Measurements from ENCODE around the gene AMZ1.
A peak's percentile ranks its signal among the peaks of the same experiment; 100 is the strongest.

Gene AMZ1

GRCh38 chr7:2702594-2702957 lies 14.6 kb downstream of the AMZ1 start:
- Mint-ChIP-seq H3K27ac (no peak overlapping the region), H3K36me3 (no peaks in the 10 kb centered on the region), H3K4me1 (ENCODE audit: low read depth) (peaks cover 25% of the 10 kb centered on the region), H3K9me3 (ENCODE audit: low read depth) (no peaks in the 10 kb centered on the region), H3K4me3 (no peak overlapping the region), H3K27me3 (no peaks in the 10 kb centered on the region)

- Mint-ChIP-seq H3K36me3 (no peaks in the 10 kb centered on the region), H3K9me3 (ENCODE audit: low read depth) (no peaks in the 10 kb centered on the region), H3K4me3 (no peak overlapping the region), H3K27ac (no peak overlapping the region), H3K27me3 (no peaks in the 10 kb centered on the region), H3K4me1 (ENCODE audit: low read depth) (peaks cover 15% of the 10 kb centered on the region)
Measured at GRCh38 chr7:2705371-2706096, 17.5 kb downstream of the AMZ1 start.

GRCh38 chr7:2706685-2707126 lies 18.7 kb downstream of the AMZ1 start:
- Mint-ChIP-seq H3K36me3 (no peaks in the 10 kb centered on the region), H3K27ac (no peak overlapping the region), H3K4me3 (no peak overlapping the region), H3K4me1 (ENCODE audit: low read depth) (peaks cover 22% of the 10 kb centered on the region), H3K27me3 (no peaks in the 10 kb centered on the region), H3K9me3 (ENCODE audit: low read depth) (no peaks in the 10 kb centered on the region)

- no peak overlapping the region for H3K27ac Mint-ChIP-seq
- H3K9me3 Mint-ChIP-seq (ENCODE audit: low read depth): no peaks in the 10 kb centered on the region
- H3K36me3 Mint-ChIP-seq: no peaks in the 10 kb centered on the region
- H3K27me3 Mint-ChIP-seq: no peaks in the 10 kb centered on the region
- H3K4me3 Mint-ChIP-seq: no peak overlapping the region
- peaks cover 22% of the 10 kb centered on the region for H3K4me1 Mint-ChIP-seq (ENCODE audit: low read depth)
Measured at GRCh38 chr7:2707481-2707880, 19.5 kb downstream of the AMZ1 start.

GRCh38 chr7:2708041-2708440 lies 20.0 kb downstream of the AMZ1 start:
- H3K27me3 Mint-ChIP-seq: no peaks in the 10 kb centered on the region
- H3K4me1 Mint-ChIP-seq (ENCODE audit: low read depth): peaks cover 22% of the 10 kb centered on the region
- no peak overlapping the region for H3K27ac Mint-ChIP-seq
- H3K36me3 Mint-ChIP-seq: no peaks in the 10 kb centered on the region
- H3K4me3 Mint-ChIP-seq: no peak overlapping the region
- no peaks in the 10 kb centered on the region for H3K9me3 Mint-ChIP-seq (ENCODE audit: low read depth)

DNA sequence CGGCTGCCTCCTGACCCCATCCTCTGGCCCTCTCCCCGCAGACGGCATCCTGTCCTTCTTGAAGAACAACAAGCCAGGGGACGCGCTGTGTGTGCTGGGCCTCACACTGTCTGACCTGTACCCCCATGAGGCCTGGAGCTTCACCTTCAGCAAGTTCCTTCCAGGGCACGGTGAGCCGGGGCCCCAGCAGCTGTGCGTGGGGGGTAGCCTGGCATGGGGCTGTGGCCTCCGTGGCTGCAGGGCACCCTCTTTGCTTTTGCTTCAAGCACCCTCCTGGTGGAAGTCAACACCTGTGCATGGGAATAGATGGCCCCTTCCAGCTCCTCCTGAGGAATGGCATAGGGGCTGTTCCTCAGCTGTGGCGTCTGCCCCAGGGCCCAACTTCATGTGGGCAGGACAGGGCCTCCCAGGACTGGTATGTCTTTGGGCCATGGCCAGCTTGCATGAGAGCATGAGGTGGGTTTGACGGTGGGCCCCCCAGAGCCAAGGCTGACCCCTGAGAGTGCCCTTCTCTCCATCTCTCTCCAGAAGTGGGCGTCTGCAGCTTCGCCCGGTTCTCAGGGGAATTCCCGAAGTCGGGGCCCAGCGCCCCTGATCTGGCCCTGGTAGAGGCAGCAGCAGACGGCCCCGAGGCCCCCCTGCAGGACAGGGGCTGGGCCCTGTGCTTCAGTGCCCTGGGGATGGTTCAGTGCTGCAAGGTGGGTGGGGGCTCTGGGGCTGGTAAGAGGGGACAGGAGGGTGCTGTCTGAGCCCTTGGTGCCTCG lies 20.7 kb downstream of the AMZ1 start:
- peaks cover 26% of the 10 kb centered on the region for H3K4me1 Mint-ChIP-seq (ENCODE audit: low read depth)
- no peaks in the 10 kb centered on the region for H3K36me3 Mint-ChIP-seq
- no peak overlapping the region for H3K4me3 Mint-ChIP-seq
- no peak overlapping the region for H3K27ac Mint-ChIP-seq
- no peaks in the 10 kb centered on the region for H3K27me3 Mint-ChIP-seq
- no peaks in the 10 kb centered on the region for H3K9me3 Mint-ChIP-seq (ENCODE audit: low read depth)

DNA sequence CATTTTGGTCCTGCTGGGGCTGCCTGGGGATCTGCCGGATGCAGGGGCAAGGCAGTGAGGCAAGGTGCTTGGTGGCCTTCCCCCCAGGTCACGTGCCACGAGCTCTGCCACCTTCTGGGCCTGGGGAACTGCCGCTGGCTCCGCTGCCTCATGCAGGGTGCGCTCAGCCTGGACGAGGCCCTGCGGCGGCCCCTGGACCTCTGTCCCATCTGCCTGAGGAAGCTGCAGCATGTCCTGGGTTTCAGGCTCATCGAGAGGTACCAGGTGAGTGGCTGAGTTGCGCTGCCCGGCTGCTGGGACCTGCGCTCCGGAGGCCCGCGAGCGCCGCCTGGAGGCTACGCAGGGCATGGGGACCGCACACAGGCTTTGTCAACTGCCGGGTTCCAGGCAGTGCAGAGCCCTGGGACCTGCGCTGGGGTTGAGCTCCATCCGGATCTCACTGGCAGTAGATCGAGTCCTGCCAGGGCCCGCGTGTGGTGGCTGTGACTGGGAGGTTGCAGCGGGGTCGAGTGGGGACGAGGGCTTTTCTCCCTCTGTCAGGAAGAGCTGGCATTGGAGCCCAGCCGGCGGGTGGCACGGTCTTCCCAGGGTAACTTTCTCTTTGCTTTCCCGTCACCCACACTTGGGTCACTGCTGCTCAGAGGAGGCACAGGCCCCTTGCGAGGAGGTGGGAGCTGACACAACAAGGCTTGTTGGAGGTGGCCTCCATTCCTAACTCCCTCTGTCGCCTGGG lies 21.7 kb downstream of the AMZ1 start:
- H3K9me3 Mint-ChIP-seq (ENCODE audit: low read depth): no peaks in the 10 kb centered on the region
- H3K36me3 Mint-ChIP-seq: no peaks in the 10 kb centered on the region
- H3K27me3 Mint-ChIP-seq: no peaks in the 10 kb centered on the region
- H3K27ac Mint-ChIP-seq: no peak overlapping the region
- peaks cover 34% of the 10 kb centered on the region for H3K4me1 Mint-ChIP-seq (ENCODE audit: low read depth)
- H3K4me3 Mint-ChIP-seq: peak overlapping the region; percentile 46

GRCh38 chr7:2710286-2710655 lies 22.3 kb downstream of the AMZ1 start:
- peak overlapping the region; percentile 46 for H3K4me3 Mint-ChIP-seq
- H3K36me3 Mint-ChIP-seq: no peaks in the 10 kb centered on the region
- H3K4me1 Mint-ChIP-seq (ENCODE audit: low read depth): peaks cover 40% of the 10 kb centered on the region
- no peaks in the 10 kb centered on the region for H3K9me3 Mint-ChIP-seq (ENCODE audit: low read depth)
- no peak overlapping the region for H3K27ac Mint-ChIP-seq
- no peaks in the 10 kb centered on the region for H3K27me3 Mint-ChIP-seq

DNA sequence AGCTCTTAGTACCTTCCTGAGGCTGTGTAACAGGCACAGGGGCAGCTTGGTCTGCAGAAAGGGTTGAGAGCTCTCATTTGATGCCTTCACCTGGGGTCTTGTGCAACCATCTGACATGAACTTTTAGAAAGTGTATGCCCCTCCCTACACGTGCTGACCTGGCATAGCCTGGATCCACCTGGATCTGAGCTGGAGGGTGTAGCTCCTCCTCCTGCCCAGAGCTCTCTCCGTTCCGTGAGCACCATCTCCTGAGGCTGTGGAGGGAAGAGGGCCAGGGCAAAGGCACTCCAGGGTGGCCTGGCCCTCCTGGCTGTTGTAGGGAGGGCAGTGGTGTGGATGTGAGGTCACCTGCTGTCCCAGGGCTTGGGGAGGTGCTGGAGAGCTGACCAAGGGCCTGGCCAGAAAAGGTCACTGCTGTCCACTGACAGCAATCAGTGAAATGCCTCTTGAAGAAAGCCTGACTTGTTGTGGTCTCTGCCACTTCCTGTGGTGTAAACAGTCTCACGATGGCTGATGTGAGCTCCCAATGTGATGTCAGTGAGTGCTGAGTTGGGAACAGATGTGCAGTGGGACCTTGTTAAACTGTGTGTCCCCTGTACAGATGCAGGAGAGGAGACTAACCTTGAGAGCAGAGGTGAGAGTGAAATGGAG lies 23.0 kb downstream of the AMZ1 start:
- Mint-ChIP-seq H3K4me1 (ENCODE audit: low read depth) (peaks cover 47% of the 10 kb centered on the region), H3K27me3 (no peaks in the 10 kb centered on the region), H3K36me3 (no peaks in the 10 kb centered on the region), H3K9me3 (ENCODE audit: low read depth) (no peaks in the 10 kb centered on the region), H3K27ac (no peak overlapping the region), H3K4me3 (no peak overlapping the region)

- Mint-ChIP-seq H3K4me1 (ENCODE audit: low read depth) (peaks cover 57% of the 10 kb centered on the region), H3K4me3 (no peak overlapping the region), H3K27ac (no peak overlapping the region), H3K9me3 (ENCODE audit: low read depth) (no peaks in the 10 kb centered on the region), H3K36me3 (no peaks in the 10 kb centered on the region), H3K27me3 (no peaks in the 10 kb centered on the region)
Measured at GRCh38 chr7:2711895-2712675, 24.1 kb downstream of the AMZ1 start.

DNA sequence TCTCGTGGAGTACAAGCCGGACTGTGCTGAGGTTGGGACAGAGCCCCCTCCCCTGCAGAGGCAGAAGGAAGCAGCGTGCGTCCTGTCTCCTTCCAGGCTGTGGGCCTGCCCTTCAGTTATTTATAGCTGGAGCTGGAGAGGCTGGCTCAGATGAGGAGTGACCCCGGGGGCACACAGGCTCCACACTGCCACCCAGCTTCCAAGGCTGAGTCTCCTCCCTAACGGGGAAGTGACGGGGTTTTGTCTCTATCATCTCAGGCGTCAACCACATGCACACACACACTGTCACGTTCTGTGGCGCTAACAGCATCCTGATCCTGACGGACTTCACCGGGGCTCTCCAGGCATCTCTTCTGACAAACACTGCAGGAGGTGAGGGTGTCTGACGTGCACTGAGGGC lies 25.4 kb downstream of the AMZ1 start:
- Mint-ChIP-seq H3K27me3 (no peaks in the 10 kb centered on the region), H3K4me1 (ENCODE audit: low read depth) (peaks cover 68% of the 10 kb centered on the region), H3K9me3 (ENCODE audit: low read depth) (no peaks in the 10 kb centered on the region), H3K36me3 (no peaks in the 10 kb centered on the region), H3K4me3 (no peak overlapping the region), H3K27ac (no peak overlapping the region)

DNA sequence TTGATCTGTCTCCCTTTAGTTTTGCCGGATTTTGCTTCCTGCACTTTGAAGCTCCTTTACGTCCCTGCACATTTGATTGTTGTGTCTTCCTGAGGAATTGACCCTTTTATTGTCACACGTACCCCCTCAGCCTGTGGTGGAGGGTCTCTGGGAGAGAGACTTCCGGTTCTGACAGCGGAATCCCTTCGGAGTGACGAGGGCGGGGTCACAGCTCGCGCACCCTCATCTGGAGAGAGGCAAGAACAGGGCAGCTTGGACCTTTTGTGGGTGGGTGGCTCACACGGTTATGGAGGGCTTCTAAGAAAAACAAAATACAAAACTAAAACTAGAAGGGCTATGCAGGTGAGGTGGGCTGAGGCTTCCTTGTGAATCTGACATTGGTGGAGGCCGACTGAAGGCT lies 26.0 kb downstream of the AMZ1 start:
- no peak overlapping the region for H3K4me3 Mint-ChIP-seq
- no peak overlapping the region for H3K27ac Mint-ChIP-seq
- H3K9me3 Mint-ChIP-seq (ENCODE audit: low read depth): no peaks in the 10 kb centered on the region
- H3K36me3 Mint-ChIP-seq: no peaks in the 10 kb centered on the region
- H3K4me1 Mint-ChIP-seq (ENCODE audit: low read depth): peaks cover 74% of the 10 kb centered on the region
- no peaks in the 10 kb centered on the region for H3K27me3 Mint-ChIP-seq

- no peak overlapping the region for H3K27ac Mint-ChIP-seq
- H3K27me3 Mint-ChIP-seq: no peaks in the 10 kb centered on the region
- no peaks in the 10 kb centered on the region for H3K36me3 Mint-ChIP-seq
Measured at GRCh38 chr7:2714636-2715035, 26.6 kb downstream of the AMZ1 start.

More at GRCh38 chr7:2714636-2715035, 26.6 kb downstream of the AMZ1 start:
- Mint-ChIP-seq H3K4me3 (peak overlapping the region; percentile 71), H3K9me3 (ENCODE audit: low read depth) (no peaks in the 10 kb centered on the region), H3K4me1 (ENCODE audit: low read depth) (peaks cover 78% of the 10 kb centered on the region)
